ENCODE data around the gene GLDN. TPM values are rescaled to one million over a fixed set of nuclear protein-coding genes. Genes with fewer than 3 reads are reported as not detected.

GLDN gene
- total RNA-seq, 1 donor from 2014 or later = 0.21 TPM

DNA sequence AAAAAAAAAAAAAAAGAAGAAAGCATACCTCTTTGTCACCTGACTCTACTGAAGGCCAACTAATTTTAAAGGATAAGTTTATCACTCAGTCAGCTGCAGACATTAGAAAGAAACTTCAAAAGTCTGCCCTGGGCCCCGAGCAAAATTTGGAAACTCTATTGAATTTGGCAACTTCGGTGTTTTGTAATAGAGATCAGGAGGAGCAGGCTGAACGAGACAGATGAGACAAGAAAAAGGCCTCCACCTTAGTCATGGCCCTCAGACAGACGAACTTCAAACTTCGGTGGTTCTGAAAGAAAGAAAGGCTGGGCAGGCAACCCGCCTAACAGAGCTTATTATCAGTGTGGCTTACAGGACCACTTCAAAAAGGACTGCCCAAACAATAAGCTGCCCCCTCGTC lies 18.5 kb downstream of the GLDN start:
- H3K9me3 Mint-ChIP-seq (ENCODE audit: unreplicated experiment) = no peaks in the 10 kb centered on the region
- no peaks in the 10 kb centered on the region for H3K27me3 Mint-ChIP-seq (ENCODE audit: unreplicated experiment)
- no peaks in the 10 kb centered on the region for H3K36me3 Mint-ChIP-seq (ENCODE audit: low read depth, unreplicated experiment)
- H3K4me3 Mint-ChIP-seq (ENCODE audit: unreplicated experiment) = no peak overlapping the region
- no peak for DNase-seq (ENCODE audit: low spot score)
- TF ChIP-seq, protein P1, sequence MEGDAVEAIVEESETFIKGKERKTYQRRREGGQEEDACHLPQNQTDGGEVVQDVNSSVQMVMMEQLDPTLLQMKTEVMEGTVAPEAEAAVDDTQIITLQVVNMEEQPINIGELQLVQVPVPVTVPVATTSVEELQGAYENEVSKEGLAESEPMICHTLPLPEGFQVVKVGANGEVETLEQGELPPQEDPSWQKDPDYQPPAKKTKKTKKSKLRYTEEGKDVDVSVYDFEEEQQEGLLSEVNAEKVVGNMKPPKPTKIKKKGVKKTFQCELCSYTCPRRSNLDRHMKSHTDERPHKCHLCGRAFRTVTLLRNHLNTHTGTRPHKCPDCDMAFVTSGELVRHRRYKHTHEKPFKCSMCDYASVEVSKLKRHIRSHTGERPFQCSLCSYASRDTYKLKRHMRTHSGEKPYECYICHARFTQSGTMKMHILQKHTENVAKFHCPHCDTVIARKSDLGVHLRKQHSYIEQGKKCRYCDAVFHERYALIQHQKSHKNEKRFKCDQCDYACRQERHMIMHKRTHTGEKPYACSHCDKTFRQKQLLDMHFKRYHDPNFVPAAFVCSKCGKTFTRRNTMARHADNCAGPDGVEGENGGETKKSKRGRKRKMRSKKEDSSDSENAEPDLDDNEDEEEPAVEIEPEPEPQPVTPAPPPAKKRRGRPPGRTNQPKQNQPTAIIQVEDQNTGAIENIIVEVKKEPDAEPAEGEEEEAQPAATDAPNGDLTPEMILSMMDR (IDR thresholded peaks at IDR 0.05; ENCODE audit: unreplicated experiment) = no peak
- no peak overlapping the region for H3K27ac Mint-ChIP-seq (ENCODE audit: unreplicated experiment)
- H3K4me1 Mint-ChIP-seq (ENCODE audit: unreplicated experiment) = no peaks in the 10 kb centered on the region

DNA sequence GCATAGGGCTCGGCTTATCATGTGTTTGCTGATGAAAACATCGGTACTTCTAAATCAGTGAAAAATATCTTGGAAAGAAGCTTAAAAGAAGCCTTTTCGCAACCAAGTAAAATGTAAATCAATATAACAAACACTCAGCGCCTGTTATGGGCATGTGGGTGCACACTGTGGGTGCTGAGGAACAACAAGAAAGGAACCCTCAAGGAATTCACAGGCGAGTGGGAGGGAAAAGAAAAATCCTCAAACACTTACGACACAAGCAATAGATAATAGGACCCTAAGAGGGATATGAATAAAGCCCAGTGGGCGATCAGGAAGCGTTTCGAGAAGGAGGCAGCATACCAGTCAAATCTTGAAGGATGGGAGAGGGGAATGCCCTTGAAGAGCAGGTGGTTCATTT lies 21.9 kb downstream of the GLDN start:
- no peak for DNase-seq (ENCODE audit: low spot score)
- no peaks in the 10 kb centered on the region for H3K9me3 Mint-ChIP-seq (ENCODE audit: unreplicated experiment)
- H3K4me3 Mint-ChIP-seq (ENCODE audit: unreplicated experiment) = no peak overlapping the region
- TF ChIP-seq, protein P1 (IDR thresholded peaks at IDR 0.05; ENCODE audit: unreplicated experiment) = no peak
- H3K27me3 Mint-ChIP-seq (ENCODE audit: unreplicated experiment) = no peaks in the 10 kb centered on the region
- no peaks in the 10 kb centered on the region for H3K36me3 Mint-ChIP-seq (ENCODE audit: low read depth, unreplicated experiment)
- no peaks in the 10 kb centered on the region for H3K4me1 Mint-ChIP-seq (ENCODE audit: unreplicated experiment)
- no peak overlapping the region for H3K27ac Mint-ChIP-seq (ENCODE audit: unreplicated experiment)

DNA sequence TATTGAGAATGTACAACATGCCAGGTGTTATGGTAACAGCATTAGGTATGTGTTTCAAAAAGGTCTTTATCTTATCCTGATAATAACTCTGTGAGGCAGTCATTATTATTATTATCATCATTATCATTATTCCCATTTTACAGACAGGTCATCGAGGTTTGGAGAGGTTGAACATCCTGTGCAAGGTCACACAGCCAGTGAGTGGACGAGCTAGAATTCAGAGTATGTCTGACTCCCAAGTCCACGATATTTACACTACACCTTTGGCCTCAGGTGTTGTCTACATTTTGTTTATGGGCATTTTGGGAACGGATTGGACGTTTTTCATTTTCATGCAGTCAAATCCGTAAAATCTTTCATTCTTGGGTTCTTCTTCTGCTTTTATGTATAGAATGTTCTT lies 24.0 kb downstream of the GLDN start:
- no peak for DNase-seq (ENCODE audit: low spot score)
- Mint-ChIP-seq H3K4me3 (ENCODE audit: unreplicated experiment) (no peak overlapping the region), H3K27ac (ENCODE audit: unreplicated experiment) (no peak overlapping the region), H3K27me3 (ENCODE audit: unreplicated experiment) (no peaks in the 10 kb centered on the region), H3K4me1 (ENCODE audit: unreplicated experiment) (no peaks in the 10 kb centered on the region), H3K9me3 (ENCODE audit: unreplicated experiment) (no peaks in the 10 kb centered on the region), H3K36me3 (ENCODE audit: low read depth, unreplicated experiment) (no peaks in the 10 kb centered on the region)
- TF ChIP-seq, protein P1 (IDR thresholded peaks at IDR 0.05; ENCODE audit: unreplicated experiment) = no peak

DNA sequence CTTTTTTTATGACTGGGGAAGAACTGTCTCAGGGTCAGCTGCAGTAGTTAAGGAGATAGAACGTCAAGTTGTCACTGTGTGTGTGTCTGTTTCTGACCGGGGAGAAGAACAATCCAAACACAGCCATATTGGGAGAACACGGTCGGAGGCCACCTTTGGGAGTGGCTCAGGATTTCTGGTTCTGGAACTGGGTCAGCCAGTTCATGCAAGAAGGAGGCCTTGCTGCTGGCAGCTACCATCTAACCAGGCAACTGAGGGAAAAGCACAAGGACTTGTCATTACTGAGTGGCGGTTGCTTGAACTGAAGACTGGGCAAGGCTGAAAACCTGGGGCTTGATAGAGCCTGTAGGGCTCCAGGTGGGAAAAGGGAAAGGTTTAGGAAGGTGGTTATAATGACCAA lies 24.6 kb downstream of the GLDN start:
- Mint-ChIP-seq H3K27me3 (ENCODE audit: unreplicated experiment) (no peaks in the 10 kb centered on the region), H3K27ac (ENCODE audit: unreplicated experiment) (no peak overlapping the region)

DNA sequence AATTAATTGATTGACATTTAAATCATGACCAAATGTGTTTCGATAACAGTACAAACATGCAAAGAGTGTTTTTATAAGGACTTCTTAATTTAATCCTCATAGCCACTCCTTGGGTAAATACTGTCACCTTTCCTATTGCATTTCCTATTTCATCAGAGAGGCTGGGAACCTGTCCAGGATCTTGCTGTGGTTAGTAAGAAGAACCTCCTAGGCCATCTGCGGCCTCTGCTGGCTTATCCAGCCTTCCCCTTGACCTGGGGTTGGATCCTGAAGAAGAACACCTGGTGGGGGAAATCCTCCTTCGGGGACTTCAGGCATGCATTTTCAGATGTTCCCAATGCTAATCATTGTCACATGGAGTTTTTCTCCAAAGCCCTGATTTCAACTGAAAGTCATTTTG lies 25.5 kb downstream of the GLDN start:
- no peak overlapping the region for H3K4me3 Mint-ChIP-seq (ENCODE audit: unreplicated experiment)
- H3K27me3 Mint-ChIP-seq (ENCODE audit: unreplicated experiment) = no peaks in the 10 kb centered on the region
- H3K36me3 Mint-ChIP-seq (ENCODE audit: low read depth, unreplicated experiment) = no peaks in the 10 kb centered on the region
- H3K9me3 Mint-ChIP-seq (ENCODE audit: unreplicated experiment) = no peaks in the 10 kb centered on the region
- TF ChIP-seq, protein P1 (IDR thresholded peaks at IDR 0.05; ENCODE audit: unreplicated experiment) = no peak
- no peak for DNase-seq (ENCODE audit: low spot score)
- no peak overlapping the region for H3K27ac Mint-ChIP-seq (ENCODE audit: unreplicated experiment)
- H3K4me1 Mint-ChIP-seq (ENCODE audit: unreplicated experiment) = no peaks in the 10 kb centered on the region

More for the DNA sequence above, 24.6 kb downstream of the GLDN start:
- no peak for DNase-seq (ENCODE audit: low spot score)
- Mint-ChIP-seq H3K9me3 (ENCODE audit: unreplicated experiment) (no peaks in the 10 kb centered on the region), H3K4me1 (ENCODE audit: unreplicated experiment) (no peaks in the 10 kb centered on the region), H3K36me3 (ENCODE audit: low read depth, unreplicated experiment) (no peaks in the 10 kb centered on the region), H3K4me3 (ENCODE audit: unreplicated experiment) (no peak overlapping the region)
- TF ChIP-seq, protein P1 (IDR thresholded peaks at IDR 0.05; ENCODE audit: unreplicated experiment) = no peak

Measured in endothelial cell (in vitro differentiated cells).